KMS-11 (cell line): ENCODE measurements around the gene POLA1.

Source experiments
- H2AFZ ChIP-seq: fragments of 200-600 bp; sonication (generic); 2 replicates; pipeline ENCODE4 v1.6.1; 2016; ENCODE audit warnings: antibody characterized with exemption, mixed run types, low read depth
- H3K27ac ChIP-seq: fragments of 200-600 bp; sonication (generic); 2 replicates; pipeline ENCODE4 v1.6.1; 2016; ENCODE audit warnings: mild to moderate bottlenecking, mixed run types
- H3K27me3 ChIP-seq: fragments of 200-600 bp; sonication (generic); 2 replicates; pipeline ENCODE4 v1.6.1; 2017; ENCODE audit warnings: mild to moderate bottlenecking, low read depth, mixed run types, moderate library complexity; ENCODE audit not compliant: insufficient read depth
- H3K36me3 ChIP-seq: fragments of 200-600 bp; sonication (generic); 2 replicates; pipeline ENCODE4 v1.6.1; 2017; ENCODE audit warnings: mild to moderate bottlenecking, mixed run types; ENCODE audit not compliant: insufficient read depth
- H3K4me1 ChIP-seq: fragments of 200-600 bp; sonication (generic); 2 replicates; pipeline ENCODE4 v1.6.1; 2016; ENCODE audit warnings: mild to moderate bottlenecking, low read depth, mixed run types; ENCODE audit not compliant: poor library complexity, severe bottlenecking
- H3K4me2 ChIP-seq: fragments of 200-600 bp; sonication (generic); 2 replicates; pipeline ENCODE4 v1.7.0; 2016; ENCODE audit warnings: mild to moderate bottlenecking, mixed run types
- H3K4me3 ChIP-seq: fragments of 200-600 bp; sonication (generic); IDR thresholded peaks from 2 replicates; pipeline ENCODE4 v1.6.1; 2017; ENCODE audit warnings: low read depth, low read length, mixed read lengths; ENCODE audit not compliant: insufficient read depth
- H3K79me2 ChIP-seq: fragments of 200-600 bp; sonication (generic); 2 replicates; pipeline ENCODE4 v1.6.1; 2016; ENCODE audit warnings: low read depth, mixed run types; ENCODE audit not compliant: insufficient read depth
- H3K9ac ChIP-seq: fragments of 200-600 bp; sonication (generic); 2 replicates; pipeline ENCODE4 v1.6.1; 2016; ENCODE audit warnings: mild to moderate bottlenecking, mixed run types
- H4K20me1 ChIP-seq: fragments of 200-600 bp; sonication (generic); 2 replicates; pipeline ENCODE4 v1.6.1; 2016; ENCODE audit warnings: mild to moderate bottlenecking, mixed run types; ENCODE audit not compliant: insufficient read depth
- CTCF ChIP-seq: fragments of 200-600 bp; sonication (generic); conservative IDR thresholded peaks from 2 replicates; pipeline ENCODE4 v1.6.1; 2017; ENCODE audit warnings: low read depth, mild to moderate bottlenecking, antibody characterized with exemption, low read length, moderate library complexity, mixed read lengths

The POLA1 gene

GRCh38 chrX:24886916-24887315 is 193.2 kb downstream of the POLA1 start:
- Histone ChIP-seq H3K36me3 (no peaks in the 10 kb centered on the region), H3K79me2 (no peaks in the 10 kb centered on the region), H3K4me2 (no peak overlapping the region), H3K9ac (no peak overlapping the region), H3K27me3 (no peaks in the 10 kb centered on the region), H4K20me1 (no peaks in the 10 kb centered on the region), H2AFZ (no peak overlapping the region), H3K4me1 (peaks cover 35% of the 10 kb centered on the region), H3K27ac (no peak overlapping the region), H3K4me3 (no peak overlapping the region)
- no peak for TF ChIP-seq CTCF

GRCh38 chrX:24890677-24891076 is 197.0 kb downstream of the POLA1 start:
- no peaks in the 10 kb centered on the region for H4K20me1 ChIP-seq
- H3K27ac ChIP-seq, result no peak overlapping the region
- H3K79me2 ChIP-seq, result no peaks in the 10 kb centered on the region
- no peak overlapping the region for H3K4me2 ChIP-seq
- peaks cover 9% of the 10 kb centered on the region for H3K4me1 ChIP-seq
- no peaks in the 10 kb centered on the region for H3K36me3 ChIP-seq
- H3K4me3 ChIP-seq, result no peak overlapping the region
- H2AFZ ChIP-seq, result no peak overlapping the region
- H3K9ac ChIP-seq, result no peak overlapping the region
- no peaks in the 10 kb centered on the region for H3K27me3 ChIP-seq
- no peak for TF ChIP-seq CTCF

GRCh38 chrX:24899391-24899790 is 205.7 kb downstream of the POLA1 start:
- TF ChIP-seq CTCF, result no peak
- no peaks in the 10 kb centered on the region for H3K27me3 ChIP-seq
- H2AFZ ChIP-seq, result no peak overlapping the region
- no peak overlapping the region for H3K4me3 ChIP-seq
- H3K79me2 ChIP-seq, result no peaks in the 10 kb centered on the region
- H4K20me1 ChIP-seq, result no peaks in the 10 kb centered on the region
- H3K9ac ChIP-seq, result no peak overlapping the region
- no peaks in the 10 kb centered on the region for H3K36me3 ChIP-seq
- no peaks in the 10 kb centered on the region for H3K4me1 ChIP-seq
- no peak overlapping the region for H3K4me2 ChIP-seq
- no peak overlapping the region for H3K27ac ChIP-seq

GRCh38 chrX:24900234-24900633 is 206.5 kb downstream of the POLA1 start:
- no peak overlapping the region for H2AFZ ChIP-seq

More at GRCh38 chrX:24900234-24900633, 206.5 kb downstream of the POLA1 start:
- Histone ChIP-seq H3K9ac (no peak overlapping the region), H3K79me2 (no peaks in the 10 kb centered on the region), H3K36me3 (no peaks in the 10 kb centered on the region), H3K4me2 (no peak overlapping the region), H4K20me1 (no peaks in the 10 kb centered on the region), H3K27me3 (no peaks in the 10 kb centered on the region), H3K4me1 (no peaks in the 10 kb centered on the region), H3K27ac (no peak overlapping the region), H3K4me3 (no peak overlapping the region)
- TF ChIP-seq CTCF, result no peak
